Upper lobe of left lung (tissue), 4 donors: ENCODE results near the gene TBCB.

ENCODE experiments used
- CTCF ChIP-seq, 6 experiments: fragments of 450-650 bp in 4 of 6; fragments of 200-600 bp in 2 of 6; sonication (generic) in 2 of 6; IDR thresholded peaks; one replicate each; pipeline ENCODE4 v1.5.1; 2016 to 2019; ENCODE audit warnings: antibody characterized with exemption in 6 of 6
- POLR2A ChIP-seq, 4 donors: fragments of 450-650 bp; IDR thresholded peaks; one replicate each; pipeline ENCODE4 v1.5.1; 2016 to 2017; ENCODE audit warnings: antibody characterized with exemption in 4 of 4, mild to moderate bottlenecking in 2 of 4

- no peak for TF ChIP-seq POLR2A (IDR thresholded peaks at IDR 0.05)
- no peak for TF ChIP-seq CTCF (IDR thresholded peaks at IDR 0.05)
These were observed 29.4 kb downstream of the TBCB start for GRCh38 chr19:36144624-36145023.
